Gastroesophageal sphincter (tissue), 4 donors: ENCODE results near the gene LIPT1. TPM values are rescaled to one million over a fixed set of nuclear protein-coding genes. Genes with fewer than 3 reads are reported as not detected.

ENCODE experiments used
- ATAC-seq: fragments of 150-250 bp; one replicate; pipeline ENCODE4 v1.9.1; 2016; ENCODE audit warnings: mild to moderate bottlenecking, moderate library complexity
- H3K27ac ChIP-seq, 4 donors: fragments of 200-600 bp; sonication (generic) in 3 of 4; 1 replicate in 3 of 4; 2 replicates in 1 of 4; pipeline ENCODE4 v1.5.1; 2016 to 2019
- H3K27me3 ChIP-seq: fragments of 200-600 bp; sonication (generic); one replicate; pipeline ENCODE4 v1.5.1; 2019
- H3K36me3 ChIP-seq, 2 donors: fragments of 200-600 bp; sonication (generic); one replicate each; pipeline ENCODE4 v1.5.1; 2019; ENCODE audit warnings: control low read depth in 1 of 2
- H3K4me1 ChIP-seq, 3 donors: fragments of 200-600 bp; sonication (generic); 1 replicate in 2 of 3; 2 replicates in 1 of 3; pipeline ENCODE4 v1.5.1; 2016 to 2019; ENCODE audit warnings: control low read depth in 2 of 3
- H3K4me3 ChIP-seq, 2 donors: fragments of 200-600 bp; sonication (generic); one replicate each; pipeline ENCODE4 v1.5.1; 2019; ENCODE audit warnings: mild to moderate bottlenecking in 1 of 2, moderate library complexity in 1 of 2
- H3K9me3 ChIP-seq, 3 donors: fragments of 200-600 bp; sonication (generic); one replicate each; pipeline ENCODE4 v1.5.1; 2017 to 2019; ENCODE audit warnings: control low read depth in 2 of 3
- CTCF ChIP-seq, 4 experiments: fragments of 200-600 bp in 2 of 4; fragments of 450-650 bp in 2 of 4; sonication (generic) in 1 of 4; IDR thresholded peaks; one replicate each; pipeline ENCODE4 v1.5.1; 2017 to 2019; ENCODE audit warnings: antibody characterized with exemption in 4 of 4, mild to moderate bottlenecking in 2 of 4, moderate library complexity in 2 of 4
- EP300 ChIP-seq: sonication (generic); formaldehyde crosslinking; IDR thresholded peaks from one replicate; pipeline ENCODE4 v1.6.1; 2017; ENCODE audit warnings: antibody characterized with exemption, mild to moderate bottlenecking
- POLR2A ChIP-seq, 2 donors: fragments of 450-650 bp; IDR thresholded peaks; one replicate each; pipeline ENCODE4 v1.6.1; 2017; ENCODE audit warnings: antibody characterized with exemption in 2 of 2, mild to moderate bottlenecking in 2 of 2, moderate library complexity in 1 of 2
- POLR2AphosphoS5 ChIP-seq: sonication (generic); formaldehyde crosslinking; IDR thresholded peaks from one replicate; pipeline ENCODE4 v1.6.1; 2017; ENCODE audit warnings: antibody characterized with exemption
- WGBS, 2 donors: methylation state at CpG; one replicate each; pipeline ENCODE4 v1.1.5; 2018; ENCODE audit warnings: low coverage in 1 of 2; 5-methylcytosine and 5-hydroxymethylcytosine counted together
- total RNA-seq, 4 donors: library from RNA; depleted of rRNA; stranded (reverse); fragments of >200 nt; gene quantifications; one replicate each; pipeline ENCODE4 v1.1.0, GENCODE V29; 2016

Gene LIPT1
- 10 to 100 TPM in 1 of 4 donors, 1 to 10 TPM in 3; 3.1 to 11.9 (median 5.6) TPM for total RNA-seq

GRCh38 chr2:99154643-99155536 is at the start of gene LIPT1, which contains the start of gene TSGA10:
Gene LIPT1 (plus strand): TSS chr2:99154967. CDS start chr2:99161958, 6,991 bp downstream.
Gene TSGA10 (minus strand): TSS chr2:99154942. CDS start chr2:99109439, 45,503 bp downstream.
- 0% methylated on average over 17 to 25 of the region's 70 CpGs for WGBS, 2 donors
- H3K27ac ChIP-seq: peak within 1 kb of the TSS; percentile 78 to 93 (median 88)
- TF ChIP-seq CTCF (IDR thresholded peaks at IDR 0.05): peak in 1 of 4 experiments; percentile 30
- peak; percentile 68 to 78 for TF ChIP-seq POLR2A (IDR thresholded peaks at IDR 0.05)
- no peak for TF ChIP-seq EP300
- TF ChIP-seq POLR2AphosphoS5: peak; percentile 92

GRCh38 chr2:99106913-99107312 is 47.9 kb upstream of the LIPT1 start:
- H3K27ac ChIP-seq: no peak overlapping the region
- no peak for TF ChIP-seq POLR2AphosphoS5
- TF ChIP-seq CTCF (IDR thresholded peaks at IDR 0.05): no peak
- TF ChIP-seq EP300: no peak
- no peak for TF ChIP-seq POLR2A (IDR thresholded peaks at IDR 0.05)
- H3K27me3 ChIP-seq: peaks cover 5% of the 10 kb centered on the region
- WGBS, 2 donors: 51 to 73% methylated on average over 1 to 2 of the region's 2 CpGs
- H3K4me1 ChIP-seq: no peaks in the 10 kb centered on the region
- no peaks in the 10 kb centered on the region for H3K9me3 ChIP-seq
- no peak for ATAC-seq
- H3K36me3 ChIP-seq: no peaks in the 10 kb centered on the region
- H3K4me3 ChIP-seq: no peak overlapping the region

More at GRCh38 chr2:99154643-99155536, at the start of gene LIPT1, which contains the start of gene TSGA10:
- Histone ChIP-seq H3K27me3 (no peaks in the 10 kb centered on the region), H3K4me3 (peak within 1 kb of the TSS; percentile 66 to 67), H3K36me3 (peaks cover 0 to 29% of the 10 kb centered on the region in 2 donors), H3K4me1 (peaks cover 3 to 24% (median 15%) of the 10 kb centered on the region in 3 donors), H3K9me3 (no peaks in the 10 kb centered on the region)
- peak; percentile 99 for ATAC-seq

GRCh38 chr2:99111236-99111635 is 43.5 kb upstream of the LIPT1 start:
- Histone ChIP-seq H3K4me3 (no peak overlapping the region), H3K36me3 (no peaks in the 10 kb centered on the region), H3K27me3 (peaks cover 5% of the 10 kb centered on the region), H3K4me1 (no peaks in the 10 kb centered on the region), H3K9me3 (no peaks in the 10 kb centered on the region), H3K27ac (no peak overlapping the region)
- WGBS, 2 donors: 59 to 80% methylated on average over 2 of the region's 2 CpGs
- ATAC-seq: no peak
- TF ChIP-seq CTCF (IDR thresholded peaks at IDR 0.05) (no peak), POLR2A (IDR thresholded peaks at IDR 0.05) (no peak), EP300 (no peak), POLR2AphosphoS5 (no peak)

- TF ChIP-seq CTCF (IDR thresholded peaks at IDR 0.05) (no peak), POLR2A (IDR thresholded peaks at IDR 0.05) (no peak), EP300 (no peak), POLR2AphosphoS5 (no peak)
- H3K4me1 ChIP-seq: no peaks in the 10 kb centered on the region
- 90 to 95% methylated on average over 1 of the region's 1 CpG for WGBS, 2 donors
- peaks cover 5% of the 10 kb centered on the region for H3K27me3 ChIP-seq
- H3K27ac ChIP-seq: no peak overlapping the region
- ATAC-seq: no peak
- no peaks in the 10 kb centered on the region for H3K9me3 ChIP-seq
- H3K36me3 ChIP-seq: no peaks in the 10 kb centered on the region
- H3K4me3 ChIP-seq: no peak overlapping the region
Observed at GRCh38 chr2:99111945-99112344, 42.8 kb upstream of the LIPT1 start.
